GM18873 (cell line): ENCODE data around the gene GSK3B.

ENCODE experiments used
- ATAC-seq: cut with Tn5 transposase; IDR thresholded peaks from one replicate; pipeline ENCODE4 v1.9.1; 2021; ENCODE audit warnings: mild to moderate bottlenecking, moderate library complexity, moderate number of reproducible peaks; ENCODE audit not compliant: unreplicated experiment, low FRiP score

Gene GSK3B

DNA sequence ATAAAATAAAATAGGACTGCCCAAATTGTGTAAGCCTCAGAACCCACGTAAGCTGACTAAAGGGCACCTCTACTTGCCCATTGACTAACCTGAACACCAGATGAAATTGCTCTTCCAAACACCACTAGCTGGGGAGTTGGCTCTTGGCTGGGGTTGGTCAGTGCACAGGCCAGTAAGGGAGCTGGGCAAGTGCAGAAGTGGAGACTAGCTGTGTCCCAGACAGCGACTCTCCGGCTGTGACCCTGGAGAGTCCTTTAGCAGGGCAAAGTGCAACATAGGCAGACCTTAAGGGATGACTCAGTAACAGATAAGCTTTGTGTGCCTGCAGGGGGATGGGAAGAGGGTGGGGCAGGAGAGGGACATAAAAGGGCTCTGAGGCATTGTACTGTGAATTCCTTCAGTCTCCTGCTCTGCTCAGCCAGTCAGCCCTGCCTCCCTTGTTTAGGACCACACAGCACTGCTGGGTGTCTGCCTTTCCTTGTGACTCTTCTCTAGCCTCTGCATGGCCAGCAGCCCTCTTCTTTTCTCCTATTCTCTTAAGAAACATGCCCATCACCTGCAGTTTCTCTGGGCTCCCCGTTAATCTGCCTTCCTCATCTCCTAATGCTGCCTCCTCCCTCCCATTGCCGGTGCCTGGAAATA lies 299.2 kb downstream of the GSK3B start:
- no peak for ATAC-seq

DNA sequence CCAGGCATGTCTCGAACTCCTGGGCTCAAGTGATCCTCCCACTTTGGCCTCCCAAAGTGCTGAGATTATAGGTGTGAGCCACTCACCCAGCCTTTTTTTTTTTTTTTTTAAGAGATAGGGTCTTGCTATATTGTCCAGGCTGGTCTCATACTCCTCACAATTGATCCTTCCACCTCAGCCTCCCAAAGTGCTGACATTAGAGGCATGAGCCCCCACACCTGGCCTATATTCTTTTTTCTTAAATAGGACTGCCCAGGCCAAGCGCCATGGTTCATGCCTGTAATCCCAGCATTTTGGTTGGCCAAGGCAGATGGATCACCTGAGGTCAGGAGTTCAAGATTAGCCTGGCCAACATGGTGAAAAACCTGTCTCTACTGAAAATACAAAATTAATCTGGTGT lies 299.8 kb downstream of the GSK3B start:
- no peak for ATAC-seq

DNA sequence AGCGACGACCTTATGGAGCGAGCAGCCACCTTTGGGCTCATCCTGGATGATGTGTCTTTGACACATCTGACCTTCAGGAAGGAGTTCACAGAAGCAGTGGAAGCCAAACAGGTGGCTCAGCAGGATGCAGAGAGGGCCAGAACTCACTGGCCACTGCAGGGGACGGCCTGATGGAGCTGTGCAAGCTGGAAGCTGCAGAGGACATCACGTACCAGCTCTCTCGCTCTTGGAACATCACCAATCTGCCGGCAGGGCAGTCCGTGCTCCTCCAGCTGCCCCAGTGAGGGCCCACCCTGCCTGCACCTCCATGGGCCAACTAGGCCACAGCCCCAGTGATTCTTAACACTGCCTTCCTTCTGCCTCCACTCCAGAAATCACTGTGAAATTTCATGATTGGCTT lies 302.0 kb downstream of the GSK3B start:
- ATAC-seq: no peak

DNA sequence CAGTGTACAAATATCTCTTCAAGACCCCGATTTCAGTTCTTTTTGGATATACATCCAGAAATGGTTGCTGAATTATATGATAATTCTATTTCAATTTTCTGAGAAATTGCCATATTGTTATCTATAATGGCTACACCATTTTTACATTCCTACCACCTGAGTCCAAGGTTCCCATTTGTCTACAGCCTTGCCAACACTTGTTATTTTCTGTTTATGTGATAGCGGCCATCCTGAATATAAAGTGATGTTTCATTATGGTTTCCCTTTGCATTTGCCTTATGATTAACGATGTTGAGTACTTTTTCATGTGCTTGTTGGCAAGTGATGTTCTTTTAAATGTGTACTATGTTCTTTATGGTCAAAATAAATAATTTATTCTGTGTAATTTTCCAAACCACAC lies 303.9 kb downstream of the GSK3B start:
- ATAC-seq: no peak

DNA sequence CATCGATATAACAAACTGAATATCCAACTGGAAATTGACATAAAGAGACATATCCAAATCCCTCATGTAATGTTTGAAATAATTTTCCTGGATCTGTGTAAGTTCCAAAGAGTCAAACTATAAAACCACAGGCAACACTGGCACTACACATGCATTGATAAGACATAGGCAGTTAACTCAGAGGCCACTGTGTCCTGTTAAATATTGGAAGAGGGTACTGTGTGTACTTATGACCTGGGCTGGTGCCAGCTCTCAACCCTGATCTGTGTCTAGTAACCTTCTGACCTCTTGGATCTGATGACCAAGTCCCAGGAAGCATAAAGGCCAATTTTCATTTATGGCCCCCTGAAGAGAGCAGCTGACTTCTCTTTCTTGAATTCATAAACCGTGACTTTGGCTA lies 307.8 kb downstream of the GSK3B start:
- no peak for ATAC-seq

DNA sequence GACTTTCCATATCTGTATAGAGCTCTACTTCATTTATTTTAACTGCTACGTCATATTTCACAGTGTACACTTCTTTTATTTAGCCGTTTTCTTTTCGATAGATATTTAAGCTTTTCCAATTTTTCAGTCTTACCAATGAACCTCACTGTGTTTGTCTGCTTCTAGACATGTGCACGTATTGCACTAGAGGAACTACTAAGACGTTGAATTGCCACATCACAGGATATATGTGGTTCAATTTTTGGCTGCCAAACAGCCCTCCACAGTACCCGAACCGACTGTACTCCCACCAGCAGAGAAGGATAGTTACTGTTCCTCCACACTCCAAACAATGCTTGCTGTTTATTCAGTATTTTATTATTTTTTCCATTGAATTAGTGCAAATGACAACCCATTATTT lies 310.4 kb downstream of the GSK3B start:
- no peak for ATAC-seq

DNA sequence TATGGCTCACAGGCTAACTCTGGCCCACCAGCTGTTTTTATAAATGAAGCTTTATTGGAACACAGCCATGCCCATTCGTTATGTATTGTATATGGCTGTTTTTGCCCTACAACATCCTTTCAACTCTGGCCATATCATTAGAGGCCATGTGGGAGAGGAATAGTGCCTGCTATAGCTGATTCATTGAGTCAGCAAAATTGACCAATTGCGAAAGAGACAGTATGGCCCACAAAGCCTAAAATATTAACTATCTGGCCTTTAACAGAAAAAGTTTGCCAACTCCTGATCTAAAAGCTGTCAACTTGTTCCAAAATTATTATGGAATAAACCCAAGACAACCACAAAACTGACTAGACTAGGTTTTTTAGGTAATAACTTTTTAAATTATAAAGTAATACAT lies 311.0 kb downstream of the GSK3B start:
- ATAC-seq: no peak

DNA sequence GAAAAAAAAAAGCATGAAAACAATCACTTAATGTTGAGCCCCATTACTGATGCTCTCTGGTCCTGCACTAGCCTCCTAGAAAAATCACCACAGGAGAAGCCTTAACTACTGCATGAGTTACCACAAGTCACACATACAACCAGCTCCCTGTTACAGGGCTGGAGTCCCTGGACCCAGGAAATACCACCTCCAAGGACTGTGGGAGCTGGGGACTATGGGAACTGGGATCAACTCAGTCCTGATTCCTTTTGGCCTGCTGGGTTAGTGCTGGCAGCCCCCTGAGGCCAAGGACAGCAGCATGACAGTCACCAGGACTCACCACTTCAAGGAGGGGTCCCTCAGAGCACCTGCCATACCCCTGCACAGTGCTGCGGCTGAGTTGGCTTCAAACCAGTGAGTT lies 311.8 kb downstream of the GSK3B start:
- ATAC-seq: no peak

DNA sequence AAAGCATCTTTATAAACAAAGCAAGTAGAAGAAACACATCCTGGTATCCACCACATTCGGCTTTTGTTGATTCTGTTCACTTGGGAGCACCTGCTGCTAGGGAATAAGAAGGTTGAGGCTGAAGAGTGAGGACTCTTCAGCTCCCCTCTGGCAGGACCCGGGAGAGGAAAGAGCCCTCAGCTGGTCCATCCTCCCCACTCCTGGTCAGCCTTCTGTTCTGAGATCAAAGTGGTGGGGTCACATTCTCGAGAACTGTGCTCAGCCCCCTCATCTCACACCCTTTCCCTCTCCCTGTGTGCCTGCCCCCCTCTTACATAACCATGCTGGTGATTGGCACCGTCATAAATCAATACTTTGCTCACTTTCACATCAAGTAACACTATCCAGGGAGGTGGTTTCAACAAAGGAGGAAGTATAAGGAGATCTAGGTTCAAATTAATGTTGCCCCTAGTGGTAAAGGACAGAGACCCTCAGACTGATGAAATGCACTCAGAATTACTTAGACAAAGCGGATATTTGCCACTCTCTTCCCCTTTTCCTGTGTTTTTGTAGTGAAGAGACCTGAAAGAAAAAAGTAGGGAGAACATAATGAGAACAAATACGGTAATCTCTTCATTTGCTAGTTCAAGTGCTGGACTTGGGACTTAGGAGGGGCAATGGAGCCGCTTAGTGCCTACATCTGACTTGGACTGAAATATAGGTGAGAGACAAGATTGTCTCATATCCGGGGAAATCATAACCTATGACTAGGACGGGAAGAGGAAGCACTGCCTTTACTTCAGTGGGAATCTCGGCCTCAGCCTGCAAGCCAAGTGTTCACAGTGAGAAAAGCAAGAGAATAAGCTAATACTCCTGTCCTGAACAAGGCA lies 312.7 kb downstream of the GSK3B start, which contains the start of gene NR1I2:
NR1I2 (plus strand) TSS at position 772 of the 869 bp plus-strand sequence.
- ATAC-seq: no peak

DNA sequence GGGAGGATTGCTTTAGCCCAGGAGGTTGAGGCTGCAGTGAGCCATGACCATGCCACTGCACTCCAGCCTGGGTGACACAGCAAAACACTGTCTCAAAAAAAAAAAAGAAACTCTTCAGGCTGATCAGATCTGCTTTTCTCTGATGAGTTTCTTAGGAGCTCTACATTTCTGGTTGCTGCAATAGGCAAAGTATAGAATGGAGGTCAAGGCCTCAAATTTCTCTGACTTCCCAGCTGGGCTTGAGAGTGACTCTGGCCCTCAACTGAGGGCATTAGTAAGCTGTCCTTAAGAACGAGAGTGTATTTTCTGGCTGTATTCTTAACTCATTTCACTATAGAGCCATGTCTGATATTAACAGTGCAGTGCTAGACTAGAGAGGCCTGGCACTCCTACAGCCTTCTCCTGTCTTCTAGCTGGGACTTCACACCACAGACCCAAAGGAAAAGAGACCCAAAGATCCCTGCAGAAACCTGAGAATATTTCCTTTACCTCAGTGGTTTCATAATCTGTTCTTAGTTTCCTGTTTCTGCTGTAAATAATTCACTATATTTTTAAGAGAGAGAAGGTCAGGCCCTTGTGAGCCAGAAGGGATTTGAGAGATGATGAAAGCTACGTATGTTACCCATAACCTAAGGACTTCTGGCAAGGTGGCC lies 314.4 kb downstream of the GSK3B start:
- peak; percentile 85 for ATAC-seq

DNA sequence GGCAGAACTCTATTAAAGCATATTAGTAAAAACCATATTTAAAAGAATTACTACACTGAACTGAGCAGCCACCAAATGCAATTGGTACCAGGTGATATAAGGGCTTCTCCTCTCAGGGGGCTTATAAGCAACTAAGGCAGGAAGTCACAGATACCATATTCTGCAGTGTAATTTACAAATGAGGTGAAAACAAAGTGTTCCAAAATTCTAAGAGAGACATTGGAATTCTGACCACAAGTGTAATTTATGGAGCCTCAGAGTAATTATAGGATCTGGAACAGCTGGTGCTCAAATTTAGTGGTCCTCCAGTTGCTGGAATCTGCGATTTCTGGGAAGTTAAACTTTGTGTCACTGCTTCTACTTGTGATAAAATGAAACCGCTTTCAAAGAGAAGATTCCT lies 315.4 kb downstream of the GSK3B start:
- no peak for ATAC-seq

DNA sequence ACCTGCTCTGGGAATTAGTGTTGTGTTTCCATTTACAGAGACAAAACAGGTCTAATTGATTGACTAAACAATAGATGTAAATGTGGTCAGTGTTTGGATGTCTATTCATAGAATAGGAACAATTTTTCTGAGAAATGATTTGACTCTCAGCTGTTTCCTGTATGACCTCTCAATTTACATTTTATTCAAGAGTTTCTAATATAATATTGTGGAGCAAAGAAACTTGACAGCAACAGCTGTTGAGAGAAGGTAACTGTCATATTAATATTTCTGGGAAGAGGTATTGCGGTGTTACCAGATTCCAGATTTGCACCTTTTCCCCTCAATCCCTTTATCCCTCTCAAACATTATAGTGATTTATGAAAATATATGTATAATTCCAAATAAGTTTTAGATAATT lies 316.1 kb downstream of the GSK3B start:
- no peak for ATAC-seq

DNA sequence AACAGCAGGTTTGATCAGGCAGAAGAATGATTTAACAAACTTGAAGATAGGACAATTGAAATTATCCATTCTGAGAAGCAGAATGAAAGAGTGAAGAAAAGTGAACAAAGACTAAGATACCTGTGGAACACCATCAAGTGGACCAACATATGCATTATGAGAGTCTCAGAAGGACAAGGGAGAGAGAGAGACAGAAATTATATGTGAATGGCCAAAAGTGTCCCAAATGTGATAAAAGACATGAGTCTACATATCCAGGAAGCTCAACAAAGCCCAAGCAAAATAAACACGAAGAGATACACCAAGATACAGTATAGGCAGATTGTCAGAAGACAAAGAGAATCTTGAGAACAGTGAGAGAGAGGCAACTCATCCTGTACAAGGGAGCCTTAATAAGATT lies 317.9 kb downstream of the GSK3B start:
- no peak for ATAC-seq

DNA sequence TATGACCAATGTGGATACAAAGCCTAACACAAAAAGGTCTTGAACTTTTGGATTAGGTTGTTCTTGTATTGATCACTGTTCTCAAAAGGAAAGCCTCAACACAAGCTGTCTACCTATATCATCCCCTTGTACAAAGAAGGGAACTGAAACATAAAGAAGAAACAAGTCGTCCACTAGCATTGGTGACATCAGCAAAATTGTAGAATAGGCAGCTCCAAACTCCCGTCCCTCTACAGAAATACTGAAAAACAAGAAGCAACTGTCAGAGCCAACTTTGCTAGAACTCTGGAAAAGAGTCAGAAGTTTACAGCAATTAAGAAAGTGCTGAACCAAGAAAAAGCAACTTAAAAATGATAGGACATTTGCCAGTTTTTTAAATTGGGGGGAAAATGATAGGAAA lies 319.8 kb downstream of the GSK3B start:
- no peak for ATAC-seq
